Measurements from ENCODE around the gene PHB1. TPM values are rescaled to one million over a fixed set of nuclear protein-coding genes. Genes with fewer than 3 reads are reported as not detected.

The PHB1 gene
- total RNA-seq, 1 donor, result 71.7 TPM

- no peak overlapping the region for H2AFZ ChIP-seq (ENCODE audit: low read length)
- DNase-seq (ENCODE audit: insufficient read length, low spot score, missing footprints), result peak; percentile 39
- no peaks in the 10 kb centered on the region for H3K79me2 ChIP-seq (ENCODE audit: insufficient read depth, low read length)
- H3K27me3 ChIP-seq (ENCODE audit: insufficient read depth, low read length), result peaks cover 25% of the 10 kb centered on the region
- no peaks in the 10 kb centered on the region for H3K36me3 ChIP-seq (ENCODE audit: insufficient read depth, low read length)
- no peaks in the 10 kb centered on the region for H4K20me1 ChIP-seq (ENCODE audit: insufficient read depth, low read length)
- no peak overlapping the region for H3K27ac ChIP-seq (ENCODE audit: low read depth, low read length)
- peaks cover 18% of the 10 kb centered on the region for H3K4me1 ChIP-seq (ENCODE audit: insufficient read depth, low read length)
- no peak overlapping the region for H3K4me3 ChIP-seq (ENCODE audit: insufficient read depth, low read length)
- TF ChIP-seq, protein P1, sequence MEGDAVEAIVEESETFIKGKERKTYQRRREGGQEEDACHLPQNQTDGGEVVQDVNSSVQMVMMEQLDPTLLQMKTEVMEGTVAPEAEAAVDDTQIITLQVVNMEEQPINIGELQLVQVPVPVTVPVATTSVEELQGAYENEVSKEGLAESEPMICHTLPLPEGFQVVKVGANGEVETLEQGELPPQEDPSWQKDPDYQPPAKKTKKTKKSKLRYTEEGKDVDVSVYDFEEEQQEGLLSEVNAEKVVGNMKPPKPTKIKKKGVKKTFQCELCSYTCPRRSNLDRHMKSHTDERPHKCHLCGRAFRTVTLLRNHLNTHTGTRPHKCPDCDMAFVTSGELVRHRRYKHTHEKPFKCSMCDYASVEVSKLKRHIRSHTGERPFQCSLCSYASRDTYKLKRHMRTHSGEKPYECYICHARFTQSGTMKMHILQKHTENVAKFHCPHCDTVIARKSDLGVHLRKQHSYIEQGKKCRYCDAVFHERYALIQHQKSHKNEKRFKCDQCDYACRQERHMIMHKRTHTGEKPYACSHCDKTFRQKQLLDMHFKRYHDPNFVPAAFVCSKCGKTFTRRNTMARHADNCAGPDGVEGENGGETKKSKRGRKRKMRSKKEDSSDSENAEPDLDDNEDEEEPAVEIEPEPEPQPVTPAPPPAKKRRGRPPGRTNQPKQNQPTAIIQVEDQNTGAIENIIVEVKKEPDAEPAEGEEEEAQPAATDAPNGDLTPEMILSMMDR (IDR thresholded peaks at IDR 0.05; ENCODE audit: extremely low read depth, low read depth, low read length), result no peak
- no peak overlapping the region for H3K4me2 ChIP-seq (ENCODE audit: insufficient read depth, low read length)
- H3K9me3 ChIP-seq (ENCODE audit: low read depth, low read length), result no peaks in the 10 kb centered on the region
Observed at GRCh38 chr17:49455272-49455861, 40.7 kb upstream of the PHB1 start.

- H3K27me3 ChIP-seq (ENCODE audit: insufficient read depth, low read length), result peaks cover 13% of the 10 kb centered on the region
- DNase-seq (ENCODE audit: insufficient read length, low spot score, missing footprints), result peak; percentile 72
- no peak overlapping the region for H3K27ac ChIP-seq (ENCODE audit: low read depth, low read length)
- no peak overlapping the region for H3K4me2 ChIP-seq (ENCODE audit: insufficient read depth, low read length)
- no peak overlapping the region for H2AFZ ChIP-seq (ENCODE audit: low read length)
- TF ChIP-seq, protein P1 (IDR thresholded peaks at IDR 0.05; ENCODE audit: extremely low read depth, low read depth, low read length), result no peak
- H3K36me3 ChIP-seq (ENCODE audit: insufficient read depth, low read length), result no peaks in the 10 kb centered on the region
- H3K9me3 ChIP-seq (ENCODE audit: low read depth, low read length), result no peaks in the 10 kb centered on the region
- no peak overlapping the region for H3K4me3 ChIP-seq (ENCODE audit: insufficient read depth, low read length)
- peaks cover 18% of the 10 kb centered on the region for H3K4me1 ChIP-seq (ENCODE audit: insufficient read depth, low read length)
- no peaks in the 10 kb centered on the region for H4K20me1 ChIP-seq (ENCODE audit: insufficient read depth, low read length)
- no peaks in the 10 kb centered on the region for H3K79me2 ChIP-seq (ENCODE audit: insufficient read depth, low read length)
Observed at GRCh38 chr17:49454050-49454449, 39.4 kb upstream of the PHB1 start.

- Histone ChIP-seq H3K9me3 (ENCODE audit: low read depth, low read length) (no peaks in the 10 kb centered on the region), H3K27me3 (ENCODE audit: insufficient read depth, low read length) (peaks cover 2% of the 10 kb centered on the region), H3K36me3 (ENCODE audit: insufficient read depth, low read length) (no peaks in the 10 kb centered on the region), H3K4me2 (ENCODE audit: insufficient read depth, low read length) (no peak overlapping the region), H3K4me1 (ENCODE audit: insufficient read depth, low read length) (peaks cover 27% of the 10 kb centered on the region), H3K27ac (ENCODE audit: low read depth, low read length) (no peak overlapping the region), H3K4me3 (ENCODE audit: insufficient read depth, low read length) (no peak overlapping the region), H4K20me1 (ENCODE audit: insufficient read depth, low read length) (no peaks in the 10 kb centered on the region), H3K79me2 (ENCODE audit: insufficient read depth, low read length) (no peaks in the 10 kb centered on the region), H2AFZ (ENCODE audit: low read length) (no peak overlapping the region)
- DNase-seq (ENCODE audit: insufficient read length, low spot score, missing footprints), result peak; percentile 22
- TF ChIP-seq, protein P1 (IDR thresholded peaks at IDR 0.05; ENCODE audit: extremely low read depth, low read depth, low read length), result no peak
Observed at GRCh38 chr17:49452661-49453060, 38.0 kb upstream of the PHB1 start.

DNA sequence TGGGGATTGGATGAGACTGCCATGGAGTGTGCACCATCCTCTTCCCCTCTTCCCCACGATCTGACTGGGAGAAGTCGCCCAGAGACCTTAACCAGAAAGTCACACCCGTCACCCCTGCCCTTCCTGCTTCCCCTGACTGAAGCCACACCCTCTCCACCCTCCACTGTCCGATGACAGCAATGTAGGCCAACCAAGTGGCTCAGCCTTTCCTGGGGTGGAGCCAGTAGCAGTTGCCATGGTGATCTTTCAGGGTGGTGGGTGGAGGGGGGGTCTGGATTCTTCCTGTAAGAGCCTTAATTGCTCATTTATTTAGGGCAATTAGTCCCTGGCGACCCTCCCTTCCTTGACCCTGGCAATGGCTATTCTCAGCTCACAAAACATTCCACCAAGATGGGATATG lies 37.5 kb upstream of the PHB1 start:
- Histone ChIP-seq H3K4me3 (ENCODE audit: insufficient read depth, low read length) (no peak overlapping the region), H3K27ac (ENCODE audit: low read depth, low read length) (no peak overlapping the region), H2AFZ (ENCODE audit: low read length) (no peak overlapping the region), H3K79me2 (ENCODE audit: insufficient read depth, low read length) (no peaks in the 10 kb centered on the region), H3K36me3 (ENCODE audit: insufficient read depth, low read length) (no peaks in the 10 kb centered on the region), H3K4me1 (ENCODE audit: insufficient read depth, low read length) (peaks cover 29% of the 10 kb centered on the region), H4K20me1 (ENCODE audit: insufficient read depth, low read length) (no peaks in the 10 kb centered on the region), H3K4me2 (ENCODE audit: insufficient read depth, low read length) (no peak overlapping the region), H3K9me3 (ENCODE audit: low read depth, low read length) (no peaks in the 10 kb centered on the region), H3K27me3 (ENCODE audit: insufficient read depth, low read length) (no peaks in the 10 kb centered on the region)
- peak; percentile 59 for DNase-seq (ENCODE audit: insufficient read length, low spot score, missing footprints)
- TF ChIP-seq, protein P1 (IDR thresholded peaks at IDR 0.05; ENCODE audit: extremely low read depth, low read depth, low read length), result no peak

Data from osteoblast (primary cell).